ENCODE measurements around the gene APBA2.

APBA2 gene

GRCh38 chr15:29071882-29072273 lies 186.1 kb downstream of the APBA2 start:
- no peaks in the 10 kb centered on the region for H3K9me2 ChIP-seq (ENCODE audit: low read depth, low read length)
- H3K4me2 ChIP-seq (ENCODE audit: low read length), result no peak overlapping the region
- no peaks in the 10 kb centered on the region for H3K4me1 ChIP-seq (ENCODE audit: insufficient read depth, low read length, severe bottlenecking)
- H3K27ac ChIP-seq (ENCODE audit: low read depth, low read length, poor library complexity, severe bottlenecking), result no peak overlapping the region
- H3K27me3 ChIP-seq (ENCODE audit: insufficient read depth, low read length), result peaks cover 5% of the 10 kb centered on the region; the same call in 1 of the 2 replicates
- no peaks in the 10 kb centered on the region for H3K79me2 ChIP-seq (ENCODE audit: insufficient read depth, low read length)
- H3K9ac ChIP-seq (ENCODE audit: low read length), result no peak overlapping the region
- H4K20me1 ChIP-seq (ENCODE audit: insufficient read depth, low read length), result no peaks in the 10 kb centered on the region
- H3K36me3 ChIP-seq (ENCODE audit: insufficient read depth, low read length), result no peaks in the 10 kb centered on the region
- TF ChIP-seq EZH2 (IDR thresholded peaks at IDR 0.05; ENCODE audit: borderline replicate concordance, low read length) (no peak), CTCF (IDR thresholded peaks at IDR 0.05; ENCODE audit: low read length) (no peak)
- H3F3A ChIP-seq (ENCODE audit: insufficient read depth, low read length), result no peaks in the 10 kb centered on the region
- H3K9me3 ChIP-seq (ENCODE audit: low read length), result no peaks in the 10 kb centered on the region
- H2AFZ ChIP-seq (ENCODE audit: low read length), result no peak overlapping the region
- H3K4me3 ChIP-seq (ENCODE audit: low read depth, low read length, poor library complexity, severe bottlenecking), result no peak overlapping the region

GRCh38 chr15:29072444-29072843 lies 186.7 kb downstream of the APBA2 start:
- H3K4me2 ChIP-seq (ENCODE audit: low read length), result no peak overlapping the region
- H3K4me1 ChIP-seq (ENCODE audit: insufficient read depth, low read length, severe bottlenecking), result no peaks in the 10 kb centered on the region
- TF ChIP-seq EZH2 (IDR thresholded peaks at IDR 0.05; ENCODE audit: borderline replicate concordance, low read length) (no peak), CTCF (IDR thresholded peaks at IDR 0.05; ENCODE audit: low read length) (no peak)
- H3K9me3 ChIP-seq (ENCODE audit: low read length), result no peaks in the 10 kb centered on the region
- no peak overlapping the region for H3K9ac ChIP-seq (ENCODE audit: low read length)
- H3K36me3 ChIP-seq (ENCODE audit: insufficient read depth, low read length), result no peaks in the 10 kb centered on the region
- H3K27me3 ChIP-seq (ENCODE audit: insufficient read depth, low read length), result peaks cover 5% of the 10 kb centered on the region; the same call in 1 of the 2 replicates
- no peak overlapping the region for H3K4me3 ChIP-seq (ENCODE audit: low read depth, low read length, poor library complexity, severe bottlenecking)
- no peak overlapping the region for H3K27ac ChIP-seq (ENCODE audit: low read depth, low read length, poor library complexity, severe bottlenecking)
- H3K79me2 ChIP-seq (ENCODE audit: insufficient read depth, low read length), result no peaks in the 10 kb centered on the region
- H3K9me2 ChIP-seq (ENCODE audit: low read depth, low read length), result no peaks in the 10 kb centered on the region
- no peaks in the 10 kb centered on the region for H3F3A ChIP-seq (ENCODE audit: insufficient read depth, low read length)
- no peak overlapping the region for H2AFZ ChIP-seq (ENCODE audit: low read length)
- no peaks in the 10 kb centered on the region for H4K20me1 ChIP-seq (ENCODE audit: insufficient read depth, low read length)

- H4K20me1 ChIP-seq (ENCODE audit: insufficient read depth, low read length), result no peaks in the 10 kb centered on the region
- no peak overlapping the region for H3K9ac ChIP-seq (ENCODE audit: low read length)
- no peak overlapping the region for H3K27ac ChIP-seq (ENCODE audit: low read depth, low read length, poor library complexity, severe bottlenecking)
- H3K27me3 ChIP-seq (ENCODE audit: insufficient read depth, low read length), result peaks cover 5% of the 10 kb centered on the region; the same call in 1 of the 2 replicates
- no peaks in the 10 kb centered on the region for H3K9me2 ChIP-seq (ENCODE audit: low read depth, low read length)
- no peak overlapping the region for H3K4me2 ChIP-seq (ENCODE audit: low read length)
- no peaks in the 10 kb centered on the region for H3F3A ChIP-seq (ENCODE audit: insufficient read depth, low read length)
- H2AFZ ChIP-seq (ENCODE audit: low read length), result no peak overlapping the region
- TF ChIP-seq CTCF (IDR thresholded peaks at IDR 0.05; ENCODE audit: low read length) (no peak), EZH2 (IDR thresholded peaks at IDR 0.05; ENCODE audit: borderline replicate concordance, low read length) (no peak)
- no peaks in the 10 kb centered on the region for H3K9me3 ChIP-seq (ENCODE audit: low read length)
- H3K79me2 ChIP-seq (ENCODE audit: insufficient read depth, low read length), result no peaks in the 10 kb centered on the region
- H3K4me1 ChIP-seq (ENCODE audit: insufficient read depth, low read length, severe bottlenecking), result no peaks in the 10 kb centered on the region
- no peak overlapping the region for H3K4me3 ChIP-seq (ENCODE audit: low read depth, low read length, poor library complexity, severe bottlenecking)
- H3K36me3 ChIP-seq (ENCODE audit: insufficient read depth, low read length), result no peaks in the 10 kb centered on the region
These were observed 188.3 kb downstream of the APBA2 start for GRCh38 chr15:29074045-29074444.

Measured in OCI-LY1 (cell line).